ENCODE data around the gene CCHCR1. TPM values are rescaled to one million over a fixed set of nuclear protein-coding genes. Genes with fewer than 3 reads are reported as not detected.

The CCHCR1 gene
- total and polyA plus RNA-seq, 9 of the 15 experiments (the other 6 are each of a cell fraction or from before 2014, with no cell fraction given): 1.2 to 47.3 (median 32.0) TPM

DNA sequence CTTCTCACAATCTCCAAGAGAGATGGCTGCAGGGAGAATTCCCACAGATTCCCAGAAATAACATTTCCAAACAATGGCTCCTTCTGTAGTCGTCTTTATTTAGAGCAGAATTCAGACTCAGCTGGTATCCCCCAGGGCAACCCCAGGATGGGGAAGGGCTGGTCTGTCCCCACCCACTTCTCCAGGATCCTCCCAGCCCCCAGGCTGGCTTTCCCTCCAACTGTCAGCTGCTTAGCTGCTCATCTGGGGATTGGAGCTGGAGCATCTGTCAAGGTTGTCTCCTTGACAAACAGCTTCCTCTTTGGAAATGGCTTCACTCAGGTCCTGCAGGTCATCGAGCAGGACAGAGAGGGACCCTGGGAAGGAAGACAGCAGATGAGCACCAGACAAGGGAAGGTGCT, 15.2 kb downstream of the CCHCR1 start:
- BruUV-seq (replicated peaks): no TSS peak
- H3K4me2 ChIP-seq (ENCODE audit: insufficient read depth, low read length): no peak overlapping the region
- no peak overlapping the region for H3K27ac ChIP-seq (ENCODE audit: extremely low read depth, low read depth, low read length)
- intact Hi-C loops (cut with micrococcal nuclease) (no loop called here), in situ Hi-C loops (cut with MboI) (no loop called here)
- 56% methylated on average over 2 of the region's 2 CpGs for WGBS (ENCODE audit: insufficient coverage, low coverage, missing lambda C conversion rate)
- TF ChIP-seq, protein P1, sequence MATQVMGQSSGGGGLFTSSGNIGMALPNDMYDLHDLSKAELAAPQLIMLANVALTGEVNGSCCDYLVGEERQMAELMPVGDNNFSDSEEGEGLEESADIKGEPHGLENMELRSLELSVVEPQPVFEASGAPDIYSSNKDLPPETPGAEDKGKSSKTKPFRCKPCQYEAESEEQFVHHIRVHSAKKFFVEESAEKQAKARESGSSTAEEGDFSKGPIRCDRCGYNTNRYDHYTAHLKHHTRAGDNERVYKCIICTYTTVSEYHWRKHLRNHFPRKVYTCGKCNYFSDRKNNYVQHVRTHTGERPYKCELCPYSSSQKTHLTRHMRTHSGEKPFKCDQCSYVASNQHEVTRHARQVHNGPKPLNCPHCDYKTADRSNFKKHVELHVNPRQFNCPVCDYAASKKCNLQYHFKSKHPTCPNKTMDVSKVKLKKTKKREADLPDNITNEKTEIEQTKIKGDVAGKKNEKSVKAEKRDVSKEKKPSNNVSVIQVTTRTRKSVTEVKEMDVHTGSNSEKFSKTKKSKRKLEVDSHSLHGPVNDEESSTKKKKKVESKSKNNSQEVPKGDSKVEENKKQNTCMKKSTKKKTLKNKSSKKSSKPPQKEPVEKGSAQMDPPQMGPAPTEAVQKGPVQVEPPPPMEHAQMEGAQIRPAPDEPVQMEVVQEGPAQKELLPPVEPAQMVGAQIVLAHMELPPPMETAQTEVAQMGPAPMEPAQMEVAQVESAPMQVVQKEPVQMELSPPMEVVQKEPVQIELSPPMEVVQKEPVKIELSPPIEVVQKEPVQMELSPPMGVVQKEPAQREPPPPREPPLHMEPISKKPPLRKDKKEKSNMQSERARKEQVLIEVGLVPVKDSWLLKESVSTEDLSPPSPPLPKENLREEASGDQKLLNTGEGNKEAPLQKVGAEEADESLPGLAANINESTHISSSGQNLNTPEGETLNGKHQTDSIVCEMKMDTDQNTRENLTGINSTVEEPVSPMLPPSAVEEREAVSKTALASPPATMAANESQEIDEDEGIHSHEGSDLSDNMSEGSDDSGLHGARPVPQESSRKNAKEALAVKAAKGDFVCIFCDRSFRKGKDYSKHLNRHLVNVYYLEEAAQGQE (IDR thresholded peaks at IDR 0.05; ENCODE audit: borderline replicate concordance): no peak
- TF ChIP-seq, protein P1 (CRISPR knock-in tag; IDR thresholded peaks at IDR 0.05; ENCODE audit: low read depth): no peak
- TF ChIP-seq SNIP1 (IDR thresholded peaks at IDR 0.05; ENCODE audit: low read depth): no peak
- ATAC-seq (no peak), DNase-seq (ENCODE audit: extremely low read depth in 1 of 4, low spot score in 3 of 4) (no peak), FAIRE-seq (no peak)
- no peaks in the 10 kb centered on the region; the same call in 1 of the 2 replicates for H4K20me1 ChIP-seq (replicated peaks; ENCODE audit: control insufficient read depth, insufficient read depth, low read length)
- H3K9ac ChIP-seq (ENCODE audit: insufficient read depth in 1 of 2, low read depth in 2 of 2, low read length in 2 of 2): no peak overlapping the region
- H3K9me3 ChIP-seq (replicated peaks; ENCODE audit: control insufficient read depth, insufficient read depth, low read depth, low read length): no peaks in the 10 kb centered on the region
- no peak overlapping the region for H2AFZ ChIP-seq (ENCODE audit: low read depth, low read length)
- H3K9me1 ChIP-seq (ENCODE audit: control insufficient read depth, insufficient read depth, low read length): no peaks in the 10 kb centered on the region
- H3K4me1 ChIP-seq (replicated peaks in 1 of 2; ENCODE audit: control insufficient read depth in 2 of 2, insufficient read depth in 2 of 2, low read length in 2 of 2): peaks cover 3 to 13% of the 10 kb centered on the region in 2 experiments; a peak in 4 of 5 replicates
- H3K4me3 ChIP-seq: no peak overlapping the region
- no peaks in the 10 kb centered on the region for H3K79me2 ChIP-seq (ENCODE audit: control insufficient read depth, insufficient read depth, low read length)
- no peaks in the 10 kb centered on the region; a peak in 1 of 5 replicates for H3K27me3 ChIP-seq (ENCODE audit: control insufficient read depth in 2 of 2, insufficient read depth in 2 of 2, low read length in 2 of 2)
- CTCF ChIA-PET (ENCODE audit: low intra/inter-chr PET ratio): interaction anchor here (1.5 kb wide), 1 partner anchor 49 kb away, joined by 4 read pairs; no protein-coding TSS in a partner anchor
- peaks cover 40% of the 10 kb centered on the region; the same call in 2 of the 3 replicates for H3K36me3 ChIP-seq (ENCODE audit: control insufficient read depth, insufficient read depth, low read length)
- POLR2A ChIA-PET: interaction anchor here (0.6 to 1.0 kb wide), 3 partner anchors 8 to 538 kb away, joined by 3 to 5 read pairs (median 4); no protein-coding TSS in a partner anchor
